GM10248 (cell line): ENCODE data around the gene CIAO3.

Experiments used
- CTCF ChIA-PET: fragments of 300-600 bp; sonication (Branson Sonifier 250); formaldehyde crosslinking; extraction: SDS; loops from one replicate; lab custom pipeline; 2021; ENCODE audit warnings: antibody characterized with exemption; lab: Yijun Ruan, JAX
- POLR2A ChIA-PET: fragments of 350-650 bp; sonication (Branson Sonifier 250); formaldehyde crosslinking; extraction: SDS; loops from one replicate; lab custom pipeline; 2020; ENCODE audit warnings: antibody characterized with exemption; lab: Yijun Ruan, JAX
- DNase-seq: peaks from one replicate; pipeline ENCODE4 v3.0.0; 2012; ENCODE audit errors: extremely low spot score
- CTCF ChIP-seq: IDR thresholded peaks from 2 replicates; pipeline ENCODE4 v1.5.1; 2012; ENCODE audit warnings: mild to moderate bottlenecking, low read depth; ENCODE audit errors: extremely low read depth, missing control alignments, control extremely low read depth

CIAO3 gene

GRCh38 chr16:728890-729744, 11.7 kb downstream of the CIAO3 start:
- no peak for DNase-seq
- POLR2A ChIA-PET: no interaction called here
- TF ChIP-seq CTCF: no peak
- CTCF ChIA-PET: interaction anchor here (1.3 to 2.1 kb wide), 3 partner anchors 8 to 56 kb away, joined by 4 to 11 read pairs (median 6); partner anchors contain the start of gene ANTKMT

DNA sequence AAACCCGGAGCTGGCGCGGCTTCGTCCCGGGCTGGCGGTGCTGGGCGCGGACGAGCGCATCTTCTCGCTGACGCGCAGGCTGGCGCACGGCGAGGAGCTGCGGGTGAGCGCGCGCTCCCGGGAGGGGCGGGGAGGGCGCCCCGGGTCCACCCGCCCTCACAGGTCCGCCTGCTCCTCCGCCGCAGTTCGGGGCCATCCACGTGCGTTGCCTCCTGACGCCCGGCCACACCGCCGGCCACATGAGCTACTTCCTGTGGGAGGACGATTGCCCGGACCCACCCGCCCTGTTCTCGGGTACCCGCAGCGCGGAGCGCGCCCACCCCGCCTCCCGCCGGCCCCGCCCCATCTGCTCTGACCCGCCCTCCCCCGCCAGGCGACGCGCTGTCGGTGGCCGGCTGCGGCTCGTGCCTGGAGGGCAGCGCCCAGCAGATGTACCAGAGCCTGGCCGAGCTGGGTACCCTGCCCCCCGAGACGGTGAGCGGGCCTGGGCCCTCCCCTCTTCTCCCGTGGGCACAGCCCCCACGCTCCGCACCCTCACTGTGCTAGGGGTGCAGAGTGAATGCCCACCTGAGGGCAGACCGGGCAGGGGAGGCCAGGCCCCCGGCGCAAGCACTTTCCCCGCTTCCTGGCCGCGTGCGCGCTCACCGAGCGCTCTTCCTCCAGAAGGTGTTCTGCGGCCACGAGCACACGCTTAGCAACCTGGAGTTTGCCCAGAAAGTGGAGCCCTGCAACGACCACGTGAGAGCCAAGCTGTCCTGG, 12.5 kb downstream of the CIAO3 start:
- DNase-seq: peak; percentile 83
- ChIA-PET CTCF (interaction anchor here (1.2 to 1.5 kb wide), 2 partner anchors 12 to 57 kb away, joined by 3 to 5 read pairs; partner anchors contain the start of gene CIAO3), POLR2A (interaction anchor here (0.9 kb wide), 1 partner anchor 48 kb away, joined by 7 read pairs; the partner anchor contains the start of gene STUB1)
- no peak for TF ChIP-seq CTCF

DNA sequence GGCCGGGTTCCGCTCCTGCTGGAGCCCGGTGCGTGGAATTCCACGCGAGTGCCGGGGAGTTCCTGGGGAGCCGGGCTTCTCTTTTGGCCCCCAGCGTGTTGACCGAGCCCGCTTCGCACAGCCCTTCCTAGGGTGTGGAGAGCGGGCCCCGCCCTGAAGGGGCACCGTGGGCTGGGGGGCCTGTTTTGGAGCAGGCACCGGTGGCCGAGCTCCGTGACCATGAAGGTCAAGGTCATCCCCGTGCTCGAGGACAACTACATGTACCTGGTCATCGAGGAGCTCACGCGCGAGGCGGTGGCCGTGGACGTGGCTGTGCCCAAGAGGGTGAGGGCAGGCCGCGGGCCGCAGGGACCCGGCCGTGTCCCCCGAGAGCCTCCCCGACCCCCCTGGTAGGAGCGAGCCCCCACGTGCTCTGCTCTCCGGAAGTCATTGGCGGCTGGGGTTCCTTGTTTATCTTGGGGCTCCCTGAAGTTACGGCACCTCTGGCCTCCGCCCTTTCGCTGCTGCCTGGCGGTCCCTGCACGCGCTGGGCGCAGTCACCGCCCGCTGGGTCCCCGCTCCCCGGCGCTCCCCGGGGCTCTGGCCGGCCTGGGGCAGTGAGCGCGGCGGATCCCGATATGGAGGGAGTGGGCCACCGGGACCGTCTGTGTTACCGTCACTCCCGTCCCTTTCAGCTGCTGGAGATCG, 13.4 kb downstream of the CIAO3 start:
- CTCF ChIA-PET: interaction anchor here (1.2 to 8.0 kb wide), 4 partner anchors 12 to 58 kb away, joined by 3 to 59 read pairs (median 8); partner anchors contain the start of genes CIAO3 and METRN
- DNase-seq: no peak
- POLR2A ChIA-PET: interaction anchor here (0.9 to 1.2 kb wide), 2 partner anchors 9 to 47 kb away, joined by 5 to 7 read pairs; partner anchors contain the start of gene STUB1
- no peak for TF ChIP-seq CTCF

- ChIA-PET CTCF (interaction anchor here (2.5 to 8.0 kb wide), 3 partner anchors 11 to 59 kb away, joined by 12 to 59 read pairs (median 14); partner anchors contain the start of gene METRN), POLR2A (interaction anchor here (1.2 kb wide), 1 partner anchor 9 kb away, joined by 5 read pairs; no protein-coding TSS in a partner anchor)
- no peak for TF ChIP-seq CTCF
- peak; percentile 81 for DNase-seq
Measured at GRCh38 chr16:726438-727290, 14.1 kb downstream of the CIAO3 start, which contains the start of the genes CCDC78 and HAGHL. TSS of gene CCDC78 (minus strand) at chr16:726443. CDS start at chr16:726367, 76 bp downstream. TSS of gene HAGHL (plus strand) at chr16:727106. CDS start at chr16:727510, 404 bp downstream.

DNA sequence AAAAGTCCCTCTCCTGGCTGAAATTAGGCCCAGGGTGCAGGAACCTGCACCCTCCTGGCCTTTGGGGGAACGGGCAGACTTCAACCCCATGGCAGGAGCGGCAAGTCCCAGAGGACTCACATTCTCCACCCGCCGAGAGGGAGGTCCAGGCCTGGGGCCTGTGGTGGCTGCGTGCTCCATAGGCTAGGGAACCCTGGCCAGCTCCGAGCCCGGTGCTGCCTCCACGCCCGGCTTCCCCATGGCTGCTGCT, 14.7 kb downstream of the CIAO3 start:
- POLR2A ChIA-PET: interaction anchor here (1.2 kb wide), 1 partner anchor 10 kb away, joined by 5 read pairs; no protein-coding TSS in a partner anchor
- DNase-seq: no peak

More for the DNA sequence above, 14.7 kb downstream of the CIAO3 start:
- TF ChIP-seq CTCF: no peak
- CTCF ChIA-PET: interaction anchor here (0.6 to 8.0 kb wide), 5 partner anchors 11 to 59 kb away, joined by 3 to 59 read pairs (median 12); partner anchors contain the start of genes CIAO3 and METRN
